GM19452 (cell line): ENCODE measurements around the gene TSHR.
"Not testable (repeated sequence)": the region's sequence is repeated elsewhere in the genome, so short reads cannot be mapped to it uniquely, and the experiment has no call there.

ENCODE experiments used
- ATAC-seq: cut with Tn5 transposase; IDR thresholded peaks from one replicate; pipeline ENCODE4 v1.9.1; 2021; ENCODE audit not compliant: unreplicated experiment

The TSHR gene

GRCh38 chr14:80948291-80948690 is 7.1 kb upstream of the TSHR start:
- ATAC-seq = no peak

DNA sequence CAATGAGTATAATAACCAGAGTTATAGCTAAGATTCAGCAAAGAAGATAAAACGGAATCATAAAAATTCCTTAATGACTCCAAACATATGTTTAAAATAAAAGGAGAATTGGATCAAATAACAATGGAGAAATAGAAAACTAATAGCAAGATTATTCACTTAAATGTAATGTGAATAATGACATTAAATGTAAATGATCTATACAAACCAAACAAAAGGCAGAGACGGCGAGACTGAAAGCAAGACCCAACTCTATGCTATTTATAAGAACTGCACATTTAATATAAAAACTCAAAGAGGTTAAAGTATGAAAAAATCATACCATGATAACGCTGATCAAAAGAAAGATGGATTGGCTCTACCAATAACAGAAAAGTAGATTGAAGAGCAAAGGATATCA is 3.9 kb upstream of the TSHR start:
- no peak for ATAC-seq

GRCh38 chr14:80953211-80953610 is 2.2 kb upstream of the TSHR start:
- not testable (repeated sequence) for ATAC-seq

DNA sequence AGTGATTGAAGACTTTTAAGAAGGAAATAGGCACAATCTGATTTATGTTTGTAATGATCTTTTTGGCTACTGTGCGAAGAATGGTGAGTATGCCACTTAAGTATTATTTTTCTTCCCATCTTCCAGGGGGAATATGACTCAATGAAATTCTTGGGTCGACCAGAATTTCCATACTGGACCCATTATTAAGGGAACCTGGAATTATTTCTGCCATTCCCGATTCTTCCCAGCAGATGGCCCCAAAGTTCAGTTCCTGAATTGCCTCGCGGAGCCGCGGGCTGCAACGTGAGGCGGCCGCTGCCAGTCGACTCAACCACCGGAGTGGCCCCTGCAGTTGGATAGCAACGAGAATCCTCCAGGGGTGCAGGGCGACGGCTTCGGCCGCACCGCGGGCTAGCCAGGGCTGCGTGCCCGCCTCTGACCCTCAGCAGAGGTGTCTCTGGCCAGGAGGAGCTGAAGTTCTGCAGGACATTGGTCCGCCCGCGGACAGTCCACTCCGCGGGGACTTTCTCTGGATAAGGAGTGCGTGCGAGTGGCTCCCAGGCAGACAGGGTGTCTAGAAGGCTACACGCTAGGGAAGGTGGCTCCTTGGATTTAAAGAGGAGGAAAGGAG is 628 bp upstream of the TSHR start:
- no peak for ATAC-seq

DNA sequence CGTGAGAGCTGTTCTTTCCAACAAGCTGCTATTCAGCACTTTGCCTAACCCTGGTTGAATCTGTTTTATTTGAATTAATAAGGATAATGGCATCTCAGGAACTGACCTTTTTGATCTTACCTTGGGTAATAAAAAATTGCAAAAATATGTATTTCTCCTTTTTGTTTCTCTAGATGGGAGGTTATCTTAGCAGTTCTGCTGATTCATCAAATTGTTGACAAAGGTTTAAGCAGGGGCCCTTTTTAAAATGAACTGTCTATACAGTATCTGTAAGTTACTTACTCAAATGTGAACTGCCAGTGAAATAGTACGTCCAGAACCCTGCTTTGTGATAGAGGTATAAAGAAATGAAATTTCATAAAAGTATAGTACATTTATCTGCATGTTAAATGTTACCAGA is 681 bp downstream of the TSHR start:
- no peak for ATAC-seq

DNA sequence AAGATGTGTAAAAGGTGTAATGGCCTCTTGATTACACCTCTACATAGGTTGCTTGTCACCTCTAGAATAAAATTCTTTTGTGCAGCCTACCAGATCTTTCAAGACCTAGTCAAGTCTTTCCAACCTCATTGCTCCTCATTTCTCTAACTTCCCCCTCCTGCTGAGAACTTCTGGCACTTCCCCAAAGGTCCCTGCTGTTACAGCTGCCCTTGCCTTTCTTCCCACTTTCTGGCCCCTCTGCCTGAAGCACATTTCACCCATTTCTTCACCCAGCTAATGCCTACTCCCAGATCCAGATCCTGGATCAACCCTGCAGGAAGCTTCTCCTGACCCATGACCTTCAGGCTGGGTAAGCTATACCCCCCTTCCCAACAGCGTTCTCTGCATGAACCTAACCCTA is 1.5 kb downstream of the TSHR start:
- no peak for ATAC-seq

GRCh38 chr14:80957613-80958012 is 2.2 kb downstream of the TSHR start:
- no peak for ATAC-seq

- ATAC-seq = no peak
Observed at GRCh38 chr14:80958226-80958625, 2.8 kb downstream of the TSHR start.

DNA sequence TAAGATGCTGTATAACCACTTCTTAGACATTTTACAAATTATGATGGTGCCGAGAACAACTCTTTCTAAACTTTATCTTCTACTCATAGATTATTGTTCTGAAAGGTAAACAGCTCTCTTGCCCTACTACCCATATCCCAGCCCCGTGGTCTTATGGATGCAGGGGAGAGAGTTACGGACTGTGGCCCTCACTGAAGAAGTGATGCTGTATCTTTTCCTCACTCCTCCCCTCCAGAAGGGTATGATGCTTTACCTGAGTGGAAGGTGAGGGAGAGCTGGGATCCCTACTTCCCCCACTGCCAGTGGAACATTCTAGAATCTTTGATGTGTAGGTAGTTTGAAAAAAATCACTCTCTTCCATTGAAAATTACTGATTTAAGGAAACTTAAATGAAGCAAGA is 3.5 kb downstream of the TSHR start:
- ATAC-seq = no peak

DNA sequence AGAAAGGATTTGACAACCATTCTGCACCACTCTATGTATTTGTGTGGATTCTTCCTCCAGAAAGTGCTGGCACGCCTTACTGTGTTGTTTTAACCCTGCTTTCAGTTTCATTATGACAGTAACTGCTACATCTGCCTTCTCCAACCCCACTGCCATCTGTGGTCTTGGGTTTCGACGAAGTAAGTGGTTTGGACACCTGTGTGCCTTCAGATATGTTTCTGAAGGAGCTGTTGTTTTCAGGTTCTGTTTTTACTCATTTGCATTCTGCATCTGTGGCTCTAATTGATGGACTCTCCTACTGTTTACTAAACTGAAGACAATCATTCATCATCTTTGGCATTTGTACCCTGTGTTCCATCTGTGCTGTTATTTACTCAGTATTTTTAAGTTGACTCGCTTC is 4.1 kb downstream of the TSHR start:
- ATAC-seq = peak; percentile 97

DNA sequence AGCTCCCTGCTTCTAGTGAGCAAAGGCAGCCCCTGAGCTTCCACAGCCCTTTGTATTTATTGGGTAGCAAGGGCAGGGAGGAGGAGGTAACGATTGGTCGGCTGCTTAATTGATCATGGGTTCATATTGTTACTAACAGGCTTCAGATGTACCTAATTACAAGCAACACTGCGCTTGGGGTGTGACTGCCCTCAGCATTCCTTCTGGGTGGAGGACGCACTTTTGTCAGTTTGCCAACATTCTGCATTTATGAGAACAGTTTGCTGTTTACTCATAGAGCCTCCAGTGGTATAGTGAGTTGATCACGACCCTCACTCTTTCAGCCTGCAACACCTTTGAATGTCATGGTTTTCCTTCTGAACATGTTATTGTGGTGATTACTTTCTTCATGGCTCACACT is 9.6 kb downstream of the TSHR start:
- ATAC-seq = no peak

DNA sequence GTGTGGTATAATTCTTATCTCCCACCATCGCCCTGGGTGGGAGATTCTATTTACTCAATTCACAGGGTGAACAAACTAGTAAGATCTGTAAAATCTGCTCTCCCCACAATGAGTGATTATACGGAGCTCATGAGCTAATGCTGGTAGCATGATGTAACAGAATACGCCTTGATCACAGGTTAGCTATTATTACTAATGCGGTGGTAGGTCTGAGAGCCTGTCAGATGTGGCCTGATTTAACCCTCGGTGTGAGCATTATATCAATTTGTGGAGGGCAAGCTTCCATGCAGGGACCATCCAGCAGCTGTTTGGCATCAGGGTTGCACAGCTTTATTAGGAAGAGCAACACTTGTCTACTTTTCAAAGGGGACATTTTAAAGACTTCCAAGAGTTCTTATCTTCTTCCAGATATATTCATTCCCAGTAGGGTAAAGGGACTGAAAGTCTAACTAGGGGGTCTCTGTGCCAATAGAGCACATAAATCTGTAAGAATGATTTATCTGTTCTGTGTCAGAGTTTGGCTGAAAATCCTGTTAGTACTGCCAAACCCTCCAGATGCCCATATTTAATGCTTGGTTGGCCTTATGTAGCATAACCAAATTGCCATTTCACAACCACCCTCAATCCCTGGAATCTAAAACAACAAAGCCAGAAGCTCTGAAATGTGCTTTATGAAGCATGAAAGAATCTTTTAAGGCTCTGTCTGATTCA is 18.7 kb downstream of the TSHR start:
- ATAC-seq = no peak

- no peak for ATAC-seq
Observed at GRCh38 chr14:80974679-80975078, 19.3 kb downstream of the TSHR start.

GRCh38 chr14:80977221-80977620 is 21.8 kb downstream of the TSHR start:
- peak; percentile 53 for ATAC-seq

DNA sequence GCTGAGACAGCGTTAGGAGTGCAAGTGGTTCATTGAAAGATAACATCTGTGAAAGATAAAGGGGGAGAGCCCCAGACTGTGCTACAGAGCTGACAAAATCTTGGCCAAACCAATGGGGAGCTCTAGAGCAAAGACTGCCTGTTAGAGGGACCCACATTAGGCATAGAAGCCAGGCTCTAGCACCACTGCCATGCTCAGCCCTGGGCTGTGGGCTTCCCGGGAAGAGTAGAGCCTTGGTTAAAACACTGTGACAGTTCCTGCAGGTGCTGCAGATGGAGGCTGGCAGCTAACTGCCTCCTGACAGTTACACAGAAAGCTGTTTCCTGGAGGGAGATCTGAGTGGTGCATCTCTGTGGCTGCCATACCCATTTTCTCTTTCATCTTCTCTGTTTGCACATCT is 23.0 kb downstream of the TSHR start:
- ATAC-seq = no peak

DNA sequence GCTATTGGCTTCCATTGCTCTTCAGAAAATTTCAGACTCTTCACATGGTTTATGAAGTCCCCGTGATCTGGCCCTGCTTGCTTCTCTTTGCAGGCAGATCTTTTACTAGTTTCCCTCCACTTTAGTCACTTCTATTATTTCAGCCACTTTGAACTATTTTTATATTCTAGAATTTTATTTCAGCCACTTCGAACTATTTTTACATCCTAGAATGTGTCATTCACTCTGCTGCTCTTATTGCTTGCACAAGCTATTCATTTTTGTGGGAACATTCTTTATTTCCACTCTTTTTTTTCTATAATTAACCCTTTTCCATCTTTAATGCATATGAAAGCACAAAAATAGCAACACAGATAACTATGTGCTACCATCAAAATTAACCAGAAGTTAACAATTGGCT is 24.5 kb downstream of the TSHR start:
- no peak for ATAC-seq

- ATAC-seq = no peak
Observed at GRCh38 chr14:80981156-80981555, 25.7 kb downstream of the TSHR start.

- ATAC-seq = no peak
Observed at GRCh38 chr14:80981673-80982072, 26.3 kb downstream of the TSHR start.

GRCh38 chr14:80982711-80983110 is 27.3 kb downstream of the TSHR start:
- no peak for ATAC-seq

- no peak for ATAC-seq
Observed at GRCh38 chr14:80987235-80988032, 32.0 kb downstream of the TSHR start.

DNA sequence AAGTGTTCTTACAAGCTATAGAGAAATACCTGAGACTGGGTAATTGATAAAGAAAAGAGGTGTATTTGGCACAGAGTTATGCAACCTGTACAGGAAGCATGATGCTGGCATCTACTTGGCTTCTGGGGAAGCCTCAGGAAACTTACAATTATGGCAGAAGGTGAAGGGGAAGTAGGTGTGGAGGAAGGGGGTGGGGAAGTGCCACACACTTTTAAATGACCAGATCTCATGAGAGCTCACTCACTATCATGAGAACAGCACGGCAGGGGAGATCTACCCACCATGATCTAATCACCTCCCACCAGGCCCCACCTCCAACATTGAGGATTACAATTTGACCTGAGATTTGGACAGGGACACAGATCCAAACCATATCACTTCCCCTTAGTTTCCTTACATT is 32.8 kb downstream of the TSHR start:
- no peak for ATAC-seq

DNA sequence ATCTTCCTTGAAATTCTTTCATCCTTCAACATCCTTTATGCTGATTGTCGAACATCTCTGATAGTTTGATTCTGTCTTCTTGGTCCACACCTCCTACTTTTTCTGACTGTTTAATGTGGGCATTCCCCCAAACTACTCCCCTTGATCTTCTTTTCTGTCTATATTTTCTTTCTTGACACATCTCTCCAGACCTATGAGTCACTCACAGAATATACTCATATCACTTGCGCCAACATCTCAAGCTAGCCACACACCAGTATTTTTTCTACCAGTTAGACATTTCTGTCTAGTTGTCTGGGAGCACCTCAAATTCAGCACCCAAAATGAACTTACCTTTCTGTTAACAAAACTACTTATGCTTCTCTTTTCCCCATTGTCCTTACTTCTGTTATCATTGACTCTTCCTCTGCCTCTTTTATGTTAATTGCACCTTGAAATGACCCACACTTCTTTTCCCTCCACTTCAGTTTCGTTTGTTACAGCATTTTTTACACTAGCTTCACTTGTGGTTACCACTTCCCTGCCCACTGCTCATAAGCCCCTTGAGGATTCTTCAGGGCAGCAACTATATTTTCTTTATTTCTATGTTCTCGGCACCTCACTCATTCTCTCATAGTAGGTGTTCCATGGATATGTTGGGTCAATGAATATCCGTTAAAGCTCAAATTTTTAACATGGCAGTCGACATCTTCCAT is 33.5 kb downstream of the TSHR start:
- ATAC-seq = peak; percentile 66
